NCI-H2029 treated with DMSO at 0.1 percent for 48 hours (cell line): Measurements from ENCODE around the gene ZKSCAN2.
A peak's percentile ranks its signal among the peaks of the same experiment; 100 is the strongest.

Experiments used
- DNase-seq: peaks from one replicate; lab custom pipeline; 2025; lab: John Stamatoyannopoulos, UW

Gene ZKSCAN2

GRCh38 chr16:25223964-25224363, 33.7 kb downstream of the ZKSCAN2 start:
- no peak for DNase-seq

- DNase-seq, result no peak
Measured at GRCh38 chr16:25222959-25223358, 34.7 kb downstream of the ZKSCAN2 start.

- peak; percentile 46 for DNase-seq
Measured at GRCh38 chr16:25219070-25219737, 38.4 kb downstream of the ZKSCAN2 start.

- peak; percentile 76 for DNase-seq
Measured at GRCh38 chr16:25217921-25218320, 39.7 kb downstream of the ZKSCAN2 start.

GRCh38 chr16:25217112-25217511, 40.5 kb downstream of the ZKSCAN2 start:
- DNase-seq, result no peak

- no peak for DNase-seq
Measured at GRCh38 chr16:25213709-25214397, 43.8 kb downstream of the ZKSCAN2 start.

- no peak for DNase-seq
Measured at GRCh38 chr16:25212636-25213035, 45.0 kb downstream of the ZKSCAN2 start.

- no peak for DNase-seq
Measured at GRCh38 chr16:25210758-25211157, 46.9 kb downstream of the ZKSCAN2 start.

GRCh38 chr16:25199457-25199856, 58.2 kb downstream of the ZKSCAN2 start:
- no peak for DNase-seq

- DNase-seq, result no peak
Measured at GRCh38 chr16:25198021-25198420, 59.6 kb downstream of the ZKSCAN2 start.

- no peak for DNase-seq
Measured at GRCh38 chr16:25194273-25194878, 63.3 kb downstream of the ZKSCAN2 start.

GRCh38 chr16:25192096-25192495, 65.5 kb downstream of the ZKSCAN2 start:
- no peak for DNase-seq

GRCh38 chr16:25189305-25189704, 68.3 kb downstream of the ZKSCAN2 start:
- no peak for DNase-seq

GRCh38 chr16:25187491-25187795, 70.2 kb downstream of the ZKSCAN2 start:
- no peak for DNase-seq
